GM18511 (cell line): ENCODE results near the gene KTN1.
A peak's percentile ranks its signal among the peaks of the same experiment; 100 is the strongest.

ENCODE experiments used
- ATAC-seq: cut with Tn5 transposase; IDR thresholded peaks from one replicate; pipeline ENCODE4 v1.9.1; 2021; ENCODE audit warnings: mild to moderate bottlenecking, moderate library complexity; ENCODE audit not compliant: unreplicated experiment

KTN1 gene

DNA sequence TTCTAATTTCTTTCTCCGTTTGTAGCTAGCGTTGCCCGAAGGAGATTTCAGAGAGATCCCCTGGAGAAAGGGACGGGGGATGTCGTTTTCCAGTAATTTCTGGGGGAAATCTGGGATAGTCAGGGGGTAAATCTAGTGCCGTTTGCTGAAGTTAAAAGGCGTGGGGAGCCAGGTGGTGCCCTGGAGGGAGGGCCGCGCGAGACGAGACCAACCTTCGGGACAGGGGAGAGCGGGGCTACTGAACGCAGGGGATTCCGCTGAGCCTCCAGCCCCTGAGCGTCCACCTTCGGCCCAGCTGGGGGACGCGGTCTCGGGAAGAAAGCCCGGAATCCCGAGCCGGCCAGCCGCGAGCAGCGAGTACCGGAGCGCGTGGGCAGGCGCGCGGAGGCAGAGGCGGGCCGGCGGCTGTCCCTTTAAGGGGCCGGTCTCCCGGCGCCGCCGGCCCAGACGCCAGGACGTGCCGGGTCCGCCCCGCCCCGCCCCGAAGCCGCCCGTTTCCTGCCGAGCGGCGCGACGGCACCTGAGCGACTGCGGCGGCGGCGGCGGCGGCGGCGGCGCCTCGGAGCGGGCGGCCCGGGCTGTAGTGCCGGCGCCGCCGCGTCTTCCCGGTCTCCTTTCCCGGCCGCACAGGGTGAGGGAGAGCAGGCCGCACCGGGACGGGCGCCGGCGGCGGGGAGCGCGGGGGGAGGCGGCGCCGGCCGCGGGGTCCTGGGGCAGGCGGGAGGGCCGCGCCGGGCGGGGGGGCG lies at the start of gene KTN1:
Gene KTN1, plus strand, starts transcription at position 484 of the 746 bp plus-strand sequence. CDS start 31,842 bp downstream, outside the sequence.
- peak; percentile 83 for ATAC-seq

DNA sequence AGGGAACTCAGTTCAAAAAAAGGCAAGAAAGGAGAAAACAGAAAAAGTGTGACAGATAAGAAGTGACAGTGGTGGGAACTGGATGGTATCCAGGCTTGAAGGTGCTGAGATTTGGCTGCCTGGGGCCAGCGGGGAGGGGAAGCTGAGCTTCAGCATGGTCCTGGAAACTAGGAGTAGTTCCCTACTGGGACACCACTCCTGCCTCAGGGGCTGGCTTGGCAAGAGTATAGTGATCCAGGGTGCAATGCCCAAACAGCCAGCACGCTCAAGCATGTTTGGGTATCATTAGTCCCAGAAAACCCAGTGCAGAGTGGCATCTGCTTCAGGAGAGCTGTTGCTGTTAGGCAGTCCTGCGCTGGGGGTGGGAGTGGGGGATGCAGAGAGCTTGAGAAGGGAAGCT lies 49.5 kb upstream of the KTN1 start:
- no peak for ATAC-seq

DNA sequence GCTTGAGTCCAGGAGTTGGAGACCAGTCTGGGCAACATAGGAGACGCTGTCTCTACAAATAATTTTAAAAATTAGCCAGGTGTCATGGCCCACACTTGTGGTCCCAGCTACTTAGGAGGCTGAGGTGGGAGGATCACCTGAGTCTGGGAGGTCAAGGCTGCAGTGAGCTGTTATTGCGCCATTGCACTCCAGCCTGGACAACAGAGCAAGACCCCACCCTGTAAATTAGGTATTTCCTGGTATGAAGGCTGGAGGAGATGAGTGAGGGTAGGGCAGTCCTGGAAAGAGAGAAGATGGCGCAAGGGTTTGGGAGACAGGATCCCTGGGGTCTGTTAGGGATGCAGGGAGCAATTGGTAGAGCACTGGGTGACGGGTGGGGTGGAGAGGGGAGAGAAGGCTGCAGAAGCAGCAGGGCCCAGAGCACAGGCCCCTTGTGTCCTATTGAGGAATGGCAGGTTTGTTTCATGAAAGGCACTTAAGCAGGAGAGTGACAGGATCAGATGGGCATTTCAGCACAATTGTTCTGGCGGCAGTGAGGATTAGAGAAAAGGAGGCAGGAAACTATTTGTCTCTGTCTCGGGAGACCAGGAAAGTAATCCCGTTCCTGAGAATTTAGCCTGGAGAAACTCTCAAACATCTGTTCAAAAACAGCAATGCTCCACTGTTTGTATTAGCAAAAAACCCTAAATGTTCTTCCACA lies 47.2 kb upstream of the KTN1 start:
- no peak for ATAC-seq

GRCh38 chr14:55533960-55534359 lies 46.0 kb upstream of the KTN1 start:
- ATAC-seq: no peak

- peak; percentile 26 for ATAC-seq
These were observed 44.3 kb upstream of the KTN1 start for GRCh38 chr14:55535516-55536203.

- peak; percentile 55 for ATAC-seq
These were observed 43.8 kb upstream of the KTN1 start for GRCh38 chr14:55536204-55536708.

- peak; percentile 58 for ATAC-seq
These were observed 42.2 kb upstream of the KTN1 start for GRCh38 chr14:55537782-55538181.

GRCh38 chr14:55539975-55540374 lies 40.0 kb upstream of the KTN1 start:
- no peak for ATAC-seq

- ATAC-seq: no peak
These were observed 38.9 kb upstream of the KTN1 start for GRCh38 chr14:55540847-55541773.

DNA sequence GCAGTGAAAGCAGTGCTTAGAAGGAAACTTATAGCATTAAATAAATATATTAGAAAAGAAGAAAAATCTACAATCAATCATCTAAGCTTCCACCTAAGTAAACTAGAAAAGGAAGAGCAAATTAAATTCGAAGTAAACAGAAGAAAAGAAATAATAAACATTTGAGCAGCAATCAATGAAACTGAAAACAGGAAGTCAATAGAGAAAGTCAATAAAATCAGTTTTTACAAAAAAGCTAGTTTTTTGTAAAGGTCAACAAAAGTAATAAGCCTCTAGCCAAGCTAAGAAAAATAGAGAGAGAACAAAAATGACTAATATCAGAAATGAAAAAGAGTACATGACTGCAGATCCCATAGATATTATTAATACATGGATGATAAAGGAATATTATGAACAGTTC lies 34.2 kb upstream of the KTN1 start:
- ATAC-seq: peak; percentile 29

DNA sequence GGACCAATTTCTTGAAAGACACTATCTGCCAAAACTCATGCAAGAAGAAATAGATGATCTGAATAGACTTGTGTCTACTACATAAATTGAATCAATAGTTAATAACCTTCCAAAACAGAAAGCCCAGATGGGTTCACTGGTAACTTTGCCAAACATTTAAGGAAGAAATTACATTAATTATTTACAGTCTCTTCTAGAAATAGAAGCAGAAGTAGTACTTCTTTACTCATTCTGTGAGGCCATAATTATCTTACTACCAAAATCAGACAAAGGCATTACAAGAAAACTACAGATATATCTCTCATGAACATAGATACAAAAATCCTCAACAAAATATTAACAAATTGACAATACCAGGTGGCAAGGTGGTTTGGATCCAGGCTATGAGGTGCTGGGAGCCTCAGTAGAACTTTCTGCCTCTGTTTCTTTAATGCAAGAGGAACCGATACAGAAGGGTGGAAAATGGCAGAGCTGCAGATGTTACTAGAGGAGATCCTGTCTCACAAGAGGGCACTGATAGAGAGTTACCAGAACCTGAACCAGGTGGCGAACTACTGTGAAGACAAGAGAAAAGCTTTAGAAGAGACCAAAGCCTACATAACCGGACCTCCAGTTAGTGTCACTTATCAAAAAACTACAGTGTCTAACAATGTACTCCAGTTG lies 33.7 kb upstream of the KTN1 start:
- peak; percentile 69 for ATAC-seq

DNA sequence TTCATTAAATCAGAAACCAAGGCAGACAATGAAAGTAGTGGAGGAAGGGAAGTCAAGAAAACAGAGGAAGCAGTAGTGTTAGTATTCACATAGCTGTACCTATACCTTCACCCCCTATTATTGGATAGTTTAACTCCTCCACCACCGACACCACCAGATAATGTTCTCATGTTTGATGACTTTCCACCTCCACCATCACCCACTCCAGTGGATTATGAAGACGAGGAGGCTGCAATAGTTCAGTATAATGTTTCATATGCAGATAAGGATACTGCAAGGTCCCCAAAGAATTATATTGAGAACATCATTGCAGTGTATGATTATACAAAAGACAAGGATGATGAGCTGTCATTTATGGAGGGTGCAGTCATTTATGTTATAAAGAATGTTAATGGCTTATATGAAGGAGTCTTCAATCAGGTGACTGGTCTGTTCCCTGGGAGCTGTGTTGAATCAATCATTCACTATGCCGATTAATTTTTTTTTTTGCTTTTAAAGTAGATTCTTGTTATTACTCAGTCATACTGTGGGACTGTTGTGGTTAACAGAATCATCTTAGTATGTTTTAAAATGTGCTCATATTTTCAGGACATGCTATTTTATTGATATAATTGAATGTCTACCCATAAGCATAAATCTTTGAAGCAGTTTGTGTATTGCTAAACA lies 32.2 kb upstream of the KTN1 start:
- peak; percentile 53 for ATAC-seq

DNA sequence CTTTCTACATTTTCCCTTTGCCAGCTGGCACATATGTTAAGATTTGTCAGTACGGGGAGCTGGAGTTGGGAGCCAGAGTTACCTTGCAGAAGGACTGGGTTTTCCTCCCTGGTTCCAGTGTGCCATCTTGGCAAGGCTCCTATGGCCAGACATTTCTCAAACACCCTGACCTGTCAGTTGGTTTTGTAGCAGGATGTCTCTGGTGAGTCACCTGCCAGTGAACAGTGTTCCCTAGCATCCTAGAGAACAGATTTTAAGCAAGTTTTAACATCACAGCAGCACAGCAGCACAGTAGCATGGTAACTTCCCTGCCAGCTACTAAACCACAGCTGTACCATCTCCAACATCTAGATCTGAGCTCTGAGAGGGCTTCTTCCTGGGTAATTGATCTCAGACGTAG lies 26.2 kb upstream of the KTN1 start:
- ATAC-seq: no peak

- ATAC-seq: no peak
These were observed 22.9 kb upstream of the KTN1 start for GRCh38 chr14:55556929-55557623.

- ATAC-seq: no peak
These were observed 17.9 kb upstream of the KTN1 start for GRCh38 chr14:55562135-55562534.

DNA sequence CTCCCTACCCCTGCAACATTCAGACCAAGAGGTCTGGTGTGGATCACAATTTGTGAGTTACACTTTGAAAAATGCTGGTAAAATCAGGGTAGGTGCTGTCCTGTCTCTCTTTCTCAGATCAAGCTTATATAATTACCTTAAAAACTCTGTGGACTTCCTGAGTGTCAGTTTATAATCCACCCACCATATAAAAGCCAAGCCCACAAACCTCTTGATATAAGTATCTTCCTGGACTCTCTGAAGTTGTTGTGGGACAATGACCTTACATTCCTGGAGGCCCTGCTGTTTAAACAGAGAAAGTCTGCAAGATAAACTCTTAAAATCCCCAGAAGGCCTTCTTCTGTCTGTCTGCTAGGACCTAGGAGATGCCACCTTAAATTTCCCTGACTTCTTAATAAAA lies 11.4 kb upstream of the KTN1 start:
- ATAC-seq: no peak

- ATAC-seq: peak; percentile 84
These were observed 8.7 kb upstream of the KTN1 start for GRCh38 chr14:55571125-55571889.

DNA sequence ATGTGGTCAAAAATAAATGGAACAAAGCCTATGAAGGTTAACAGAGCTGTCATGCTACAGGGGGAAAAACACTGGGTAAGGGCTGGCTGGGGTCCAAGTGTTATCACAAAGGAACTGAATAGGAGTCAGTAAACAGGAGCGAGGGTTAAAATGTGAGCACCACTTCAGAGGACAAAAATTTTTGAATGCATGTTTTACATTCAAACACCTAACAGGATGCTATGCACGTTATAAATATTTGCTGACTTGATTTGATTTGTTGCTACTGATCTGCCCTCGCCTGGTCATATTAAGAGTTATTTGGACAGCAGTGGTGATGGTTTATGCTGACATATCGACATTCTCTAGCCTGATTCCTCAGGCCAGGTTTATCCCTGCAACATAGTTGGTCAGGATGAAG lies 7.4 kb upstream of the KTN1 start:
- ATAC-seq: no peak
